Transverse colon (tissue), 3 donors: ENCODE data around the gene RIPOR3.

ENCODE experiments used
- CTCF ChIP-seq, 5 experiments: fragments of 200-600 bp in 3 of 5; fragments of 450-650 bp in 2 of 5; sonication (generic) in 3 of 5; IDR thresholded peaks; 1 replicate in 2 of 5; 2 replicates in 3 of 5; pipeline ENCODE4 v1.5.1; 2016 to 2017; ENCODE audit warnings: antibody characterized with exemption in 5 of 5, inconsistent platforms in 3 of 5, mild to moderate bottlenecking in 2 of 5, moderate library complexity in 1 of 5
- POLR2A ChIP-seq: fragments of 450-650 bp; IDR thresholded peaks from one replicate; pipeline ENCODE4 v1.6.1; 2016; ENCODE audit warnings: antibody characterized with exemption, mild to moderate bottlenecking, moderate library complexity

GRCh38 chr20:50628332-50628731, 63.0 kb downstream of the RIPOR3 start:
- TF ChIP-seq CTCF (IDR thresholded peaks at IDR 0.05) (no peak), POLR2A (no peak)
